Pancreas (tissue), 10 donors: ENCODE results near the gene LCN12. TPM values are rescaled to one million over a fixed set of nuclear protein-coding genes. Genes with fewer than 3 reads are reported as not detected.

Experiments used
- ATAC-seq, 4 donors: fragments of 200-7000 bp; cut with Tn5 transposase; one replicate each; pipeline versions ENCODE4 v1.8.0 to v1.9.1; 2020; ENCODE audit warnings: mild to moderate bottlenecking in 4 of 4, moderate library complexity in 4 of 4
- DNase-seq, 6 donors: peaks; one replicate each; pipeline ENCODE4 v3.0.0-alpha.2; 2020
- FAIRE-seq: peaks from 2 replicates; lab custom pipeline; 2012; peaks lifted over from hg19 to GRCh38; lab: Jason Lieb, UNC
- H3K27ac ChIP-seq, 4 donors: fragments of 200-600 bp; sonication (generic); 1 replicate in 3 of 4; 2 replicates in 1 of 4; pipeline versions ENCODE4 v1.5.0 to v1.8.0; 2020
- H3K27me3 ChIP-seq, 4 donors: fragments of 200-600 bp; one replicate each; pipeline ENCODE4 v1.8.0; 2021
- H3K36me3 ChIP-seq, 3 donors: fragments of 200-600 bp; sonication (generic) in 1 of 3; one replicate each; pipeline versions ENCODE4 v1.5.0 to v1.8.0; 2020 to 2021
- H3K4me1 ChIP-seq, 3 donors: fragments of 200-600 bp; one replicate each; pipeline ENCODE4 v1.8.0; 2021
- H3K4me3 ChIP-seq, 4 donors: fragments of 200-600 bp; sonication (generic) in 2 of 4; one replicate each; pipeline versions ENCODE4 v1.5.0 to v1.8.0; 2020 to 2021
- H3K9me3 ChIP-seq, 4 donors: fragments of 200-600 bp; one replicate each; pipeline ENCODE4 v1.8.0; 2021
- CTCF ChIP-seq, 4 donors: fragments of 200-600 bp; sonication (generic) in 3 of 4; IDR thresholded peaks; one replicate each; pipeline versions ENCODE4 v1.5.0 to v1.8.0; 2021; ENCODE audit warnings: antibody characterized with exemption in 4 of 4
- WGBS, 2 donors: extraction: QIAGEN DNeasy Blood & Tissue Kit; methylation state at CpG; one replicate each; pipeline ENCODE4 v1.1.7; 2013; 5-methylcytosine and 5-hydroxymethylcytosine counted together
- intact Hi-C, 3 donors: fragments of 100-400 bp; cut with DNase I; formaldehyde crosslinking; loops; one replicate each; pipeline versions ENCODE4 v1.11.1 to v1.14.2; 2022
- polyA plus RNA-seq, 2 donors: library from polyadenylated mRNA; stranded (reverse); fragments of 200-250 nt; gene quantifications; one replicate each; pipeline ENCODE4 v1.2.3, GENCODE V29; 2013
- total RNA-seq, 6 donors: library from RNA; stranded (reverse); fragmentation: NEBNext Ultra II Directional in 4 of 6; extraction: Animal tissue kit (Norgen Biotek cat#: 25700) in 4 of 6; gene quantifications; one replicate each; pipeline versions ENCODE4 v1.2.1 to v1.2.4, GENCODE V29; 2021 to 2023
- donor health status: healthy with polysubstance abuse.
- donor health status: DM: no; HTN: no; CAD: no; lungs with moderate emphysema.
- donor health status: DM: no; HTN: no; CAD: no.
- donor health status: control.
- donor health status: control.
- donor health status: Bipolar disorder and iron deficiency.
- donor health status: DM: yes; HTN: yes; CAD: no.
- donor health status: DM: no; HTN: no; CAD: no.
- donor health status: DM: no; HTN: no; CAD: no.
- donor health status: DM: yes; HTN: yes; CAD: no.

LCN12 gene
- total and polyA plus RNA-seq, 8 donors: 0.57 to 16.5 (median 3.4) TPM

- WGBS, 2 donors: 79 to 80% methylated on average over 46 to 54 of the region's 54 CpGs
- intact Hi-C loops: no loop called here
- H3K9me3 ChIP-seq: no peaks in the 10 kb centered on the region
- H3K36me3 ChIP-seq: no peaks in the 10 kb centered on the region
- FAIRE-seq: no peak
- no peak for DNase-seq
- no peak for ATAC-seq
- TF ChIP-seq CTCF (IDR thresholded peaks at IDR 0.05): no peak
- no peaks in the 10 kb centered on the region for H3K27me3 ChIP-seq
- no peak overlapping the region for H3K4me3 ChIP-seq
- peaks cover 0 to 7% (median 7%) of the 10 kb centered on the region in 3 donors for H3K4me1 ChIP-seq
- no peak overlapping the region for H3K27ac ChIP-seq
These were observed 42.3 kb downstream of the LCN12 start for GRCh38 chr9:136994180-136994887.

- ATAC-seq (no peak), FAIRE-seq (no peak), DNase-seq (no peak)
- Histone ChIP-seq H3K4me3 (no peak overlapping the region), H3K27ac (no peak overlapping the region), H3K4me1 (peaks cover 0 to 7% (median 7%) of the 10 kb centered on the region in 3 donors), H3K27me3 (no peaks in the 10 kb centered on the region), H3K9me3 (no peaks in the 10 kb centered on the region), H3K36me3 (no peaks in the 10 kb centered on the region)
- no peak for TF ChIP-seq CTCF (IDR thresholded peaks at IDR 0.05)
- intact Hi-C loops: no loop called here
- 65 to 68% methylated on average over 29 to 40 of the region's 40 CpGs for WGBS, 2 donors
These were observed 42.8 kb downstream of the LCN12 start for GRCh38 chr9:136994888-136995230.

GRCh38 chr9:136995362-136995761 is 43.3 kb downstream of the LCN12 start:
- peaks cover 0 to 7% (median 7%) of the 10 kb centered on the region in 3 donors for H3K4me1 ChIP-seq
- H3K36me3 ChIP-seq: no peaks in the 10 kb centered on the region
- DNase-seq (no peak), ATAC-seq (no peak), FAIRE-seq (no peak)
- no peak for TF ChIP-seq CTCF (IDR thresholded peaks at IDR 0.05)
- no peaks in the 10 kb centered on the region for H3K9me3 ChIP-seq
- H3K4me3 ChIP-seq: no peak overlapping the region
- WGBS, 2 donors: 45 to 59% methylated on average over 26 to 30 of the region's 30 CpGs
- no peaks in the 10 kb centered on the region for H3K27me3 ChIP-seq
- intact Hi-C loops: no loop called here
- no peak overlapping the region for H3K27ac ChIP-seq

GRCh38 chr9:136995772-136996311 is 43.8 kb downstream of the LCN12 start:
- no peak for ATAC-seq
- DNase-seq: peak in 1 of 6 donors; percentile 66
- H3K4me1 ChIP-seq: peaks cover 0 to 7% (median 7%) of the 10 kb centered on the region in 3 donors
- H3K9me3 ChIP-seq: no peaks in the 10 kb centered on the region
- WGBS, 2 donors: 24 to 40% methylated on average over 12 of the region's 12 CpGs
- no peak overlapping the region for H3K27ac ChIP-seq
- intact Hi-C loops: no loop called here
- no peak overlapping the region for H3K4me3 ChIP-seq
- TF ChIP-seq CTCF (IDR thresholded peaks at IDR 0.05): no peak
- H3K36me3 ChIP-seq: no peaks in the 10 kb centered on the region
- H3K27me3 ChIP-seq: no peaks in the 10 kb centered on the region
- FAIRE-seq: no peak
